HG03575 (cell line): ENCODE measurements around the gene ETV6.

Source experiments
- ATAC-seq: cut with Tn5 transposase; IDR thresholded peaks from one replicate; pipeline ENCODE4 v1.9.1; 2021; ENCODE audit not compliant: unreplicated experiment, insufficient number of reproducible peaks, low FRiP score; ENCODE audit errors: extremely low read depth

The ETV6 gene

GRCh38 chr12:11780521-11781101 lies 131.1 kb downstream of the ETV6 start:
- no peak for ATAC-seq

GRCh38 chr12:11782914-11783420 lies 133.5 kb downstream of the ETV6 start:
- ATAC-seq = no peak

GRCh38 chr12:11785712-11786111 lies 136.2 kb downstream of the ETV6 start:
- ATAC-seq = no peak

GRCh38 chr12:11786638-11787365 lies 137.3 kb downstream of the ETV6 start:
- ATAC-seq = no peak

- ATAC-seq = no peak
Observed at GRCh38 chr12:11787437-11787836, 138.0 kb downstream of the ETV6 start.

- no peak for ATAC-seq
Observed at GRCh38 chr12:11787933-11788849, 138.7 kb downstream of the ETV6 start.

GRCh38 chr12:11793921-11794710 lies 144.6 kb downstream of the ETV6 start:
- ATAC-seq = no peak

- no peak for ATAC-seq
Observed at GRCh38 chr12:11794751-11795150, 145.3 kb downstream of the ETV6 start.

GRCh38 chr12:11795192-11795912 lies 145.9 kb downstream of the ETV6 start:
- ATAC-seq = no peak

- no peak for ATAC-seq
Observed at GRCh38 chr12:11795913-11796459, 146.5 kb downstream of the ETV6 start.

- ATAC-seq = no peak
Observed at GRCh38 chr12:11797317-11797913, 147.9 kb downstream of the ETV6 start.

- no peak for ATAC-seq
Observed at GRCh38 chr12:11798006-11798708, 148.7 kb downstream of the ETV6 start.

- ATAC-seq = no peak
Observed at GRCh38 chr12:11798856-11799501, 149.5 kb downstream of the ETV6 start.

GRCh38 chr12:11799502-11799873 lies 150.0 kb downstream of the ETV6 start:
- ATAC-seq = no peak

- no peak for ATAC-seq
Observed at GRCh38 chr12:11801643-11802042, 152.2 kb downstream of the ETV6 start.

- ATAC-seq = no peak
Observed at GRCh38 chr12:11804130-11804529, 154.7 kb downstream of the ETV6 start.

- ATAC-seq = no peak
Observed at GRCh38 chr12:11805043-11805442, 155.6 kb downstream of the ETV6 start.
